Small intestine (tissue), 7 donors: ENCODE data around the gene SRSF9. TPM values are rescaled to one million over a fixed set of nuclear protein-coding genes. Genes with fewer than 3 reads are reported as not detected.

ENCODE experiments used
- DNase-seq, 2 donors: peaks; one replicate each; pipeline versions ENCODE4 v3.0.0 to v3.0.0-alpha.2; 2013
- FAIRE-seq: peaks from 2 replicates; lab custom pipeline; 2012; peaks lifted over from hg19 to GRCh38; lab: Jason Lieb, UNC
- H3K27ac ChIP-seq, 3 donors: one replicate each; pipeline ENCODE4 v1.5.1; 2013; ENCODE audit warnings: low read length in 2 of 3, mild to moderate bottlenecking in 2 of 3, control low read depth in 1 of 3, inconsistent platforms in 1 of 3, low read depth in 1 of 3, moderate library complexity in 1 of 3
- H3K27me3 ChIP-seq, 3 donors: one replicate each; pipeline ENCODE4 v1.6.1; 2013; ENCODE audit warnings: low read length in 3 of 3, inconsistent platforms in 1 of 3; ENCODE audit not compliant: control insufficient read depth in 3 of 3, insufficient read depth in 3 of 3
- H3K36me3 ChIP-seq, 3 donors: one replicate each; pipeline ENCODE4 v1.6.1; 2013; ENCODE audit warnings: low read length in 3 of 3, inconsistent platforms in 1 of 3, low read depth in 1 of 3, mild to moderate bottlenecking in 1 of 3, moderate library complexity in 1 of 3; ENCODE audit not compliant: control insufficient read depth in 3 of 3, insufficient read depth in 2 of 3
- H3K4me1 ChIP-seq, 3 donors: one replicate each; pipeline ENCODE4 v1.6.1; 2013; ENCODE audit warnings: low read length in 2 of 3, inconsistent platforms in 1 of 3, low read depth in 1 of 3, mild to moderate bottlenecking in 1 of 3, moderate library complexity in 1 of 3; ENCODE audit not compliant: control insufficient read depth in 3 of 3, insufficient read depth in 2 of 3
- H3K4me3 ChIP-seq, 3 donors: one replicate each; pipeline ENCODE4 v1.5.1; 2013; ENCODE audit warnings: low read length in 3 of 3, control low read depth in 1 of 3, inconsistent platforms in 1 of 3, low read depth in 1 of 3, mild to moderate bottlenecking in 1 of 3, moderate library complexity in 1 of 3
- H3K9me3 ChIP-seq, 2 donors: one replicate each; pipeline ENCODE4 v1.6.1; 2013; ENCODE audit warnings: low read depth in 1 of 2, low read length in 1 of 2; ENCODE audit not compliant: control insufficient read depth in 2 of 2, insufficient read depth in 1 of 2
- WGBS, 3 donors: extraction: QIAGEN DNeasy Blood & Tissue Kit; methylation state at CpG; one replicate each; pipeline ENCODE4 v1.1.7; 2013; 5-methylcytosine and 5-hydroxymethylcytosine counted together
- polyA plus RNA-seq, 4 donors: library from polyadenylated mRNA; stranded (reverse) in 3 of 4; unstranded in 1 of 4; fragments of 200-250 nt in 3 of 4; fragments of 120-200 nt in 1 of 4; gene quantifications; one replicate each; pipeline versions ENCODE4 v1.2.1 to v1.2.3, GENCODE V29; 2013
- donor health status: healthy with polysubstance abuse.
- donor health status: control.
- donor health status: control.
- donor health status: Bipolar disorder and iron deficiency.
- donor health status: healthy.

SRSF9 gene
- polyA plus RNA-seq, 4 donors: 96.6 to 139 (median 123) TPM

- H3K36me3 ChIP-seq: peaks cover 0 to 5% (median 0%) of the 10 kb centered on the region in 3 donors
- 92 to 96% (median 95%) methylated on average over 1 of the region's 1 CpG for WGBS, 3 donors
- no peaks in the 10 kb centered on the region for H3K27me3 ChIP-seq
- no peaks in the 10 kb centered on the region for H3K4me1 ChIP-seq
- H3K27ac ChIP-seq: no peak overlapping the region
- DNase-seq (no peak), FAIRE-seq (no peak)
- H3K9me3 ChIP-seq: no peaks in the 10 kb centered on the region
- H3K4me3 ChIP-seq: no peak overlapping the region
Measured at GRCh38 chr12:120479458-120479857, 9.9 kb upstream of the SRSF9 start.

GRCh38 chr12:120475643-120476042 is 6.1 kb upstream of the SRSF9 start:
- 97 to 100% (median 98%) methylated on average over 1 of the region's 1 CpG for WGBS, 3 donors
- no peak for FAIRE-seq

GRCh38 chr12:120474616-120474960 is 5.0 kb upstream of the SRSF9 start:
- WGBS, 3 donors: 9 to 35% (median 29%) methylated on average over 2 of the region's 2 CpGs
- Histone ChIP-seq H3K36me3 (no peaks in the 10 kb centered on the region), H3K27ac (no peak overlapping the region), H3K4me1 (peaks cover 0 to 5% (median 2%) of the 10 kb centered on the region in 3 donors), H3K27me3 (no peaks in the 10 kb centered on the region), H3K4me3 (no peak overlapping the region), H3K9me3 (no peaks in the 10 kb centered on the region)
- DNase-seq (peak in 1 of 2 donors; percentile 23), FAIRE-seq (no peak)

More at GRCh38 chr12:120475643-120476042, 6.1 kb upstream of the SRSF9 start:
- H3K27ac ChIP-seq: no peak overlapping the region
- H3K36me3 ChIP-seq: no peaks in the 10 kb centered on the region
- no peak overlapping the region for H3K4me3 ChIP-seq
- no peak for DNase-seq
- no peaks in the 10 kb centered on the region for H3K27me3 ChIP-seq
- no peaks in the 10 kb centered on the region for H3K9me3 ChIP-seq
- H3K4me1 ChIP-seq: no peaks in the 10 kb centered on the region

- 75 to 84% (median 78%) methylated on average over 6 of the region's 6 CpGs for WGBS, 3 donors
- peaks cover 0 to 5% (median 2%) of the 10 kb centered on the region in 3 donors for H3K4me1 ChIP-seq
- no peak for FAIRE-seq
- H3K27ac ChIP-seq: no peak overlapping the region
- H3K27me3 ChIP-seq: no peaks in the 10 kb centered on the region
- H3K4me3 ChIP-seq: no peak overlapping the region
- no peaks in the 10 kb centered on the region for H3K36me3 ChIP-seq
- DNase-seq: no peak
- no peaks in the 10 kb centered on the region for H3K9me3 ChIP-seq
Measured at GRCh38 chr12:120473807-120474615, 4.5 kb upstream of the SRSF9 start.

GRCh38 chr12:120472521-120472920 is 3.0 kb upstream of the SRSF9 start:
- H3K4me3 ChIP-seq: no peak overlapping the region
- FAIRE-seq (no peak), DNase-seq (no peak)
- H3K36me3 ChIP-seq: peaks cover 0 to 3% (median 0%) of the 10 kb centered on the region in 3 donors
- no peaks in the 10 kb centered on the region for H3K27me3 ChIP-seq
- H3K9me3 ChIP-seq: no peaks in the 10 kb centered on the region
- H3K4me1 ChIP-seq: peaks cover 0 to 10% (median 2%) of the 10 kb centered on the region in 3 donors
- H3K27ac ChIP-seq: no peak overlapping the region

- H3K9me3 ChIP-seq: no peaks in the 10 kb centered on the region
- peak overlapping the region; percentile 51 to 88 (median 82) for H3K4me3 ChIP-seq
- H3K4me1 ChIP-seq: peaks cover 0 to 10% (median 2%) of the 10 kb centered on the region in 3 donors
- peak overlapping the region; percentile 30 to 88 (median 57) for H3K27ac ChIP-seq
- DNase-seq (no peak), FAIRE-seq (no peak)
- WGBS, 3 donors: 69 to 76% (median 72%) methylated on average over 26 of the region's 26 CpGs
- no peaks in the 10 kb centered on the region for H3K27me3 ChIP-seq
- H3K36me3 ChIP-seq: peaks cover under 1 to 18% (median 4%) of the 10 kb centered on the region in 3 donors
Measured at GRCh38 chr12:120470150-120470784, 719 bp upstream of the SRSF9 start.

GRCh38 chr12:120468821-120469449 is 613 bp downstream of the SRSF9 start:
- WGBS, 3 donors: 1% methylated on average over 34 to 57 of the region's 57 CpGs
- FAIRE-seq: no peak

GRCh38 chr12:120468325-120468820 is 1.2 kb downstream of the SRSF9 start:
- Histone ChIP-seq H3K4me1 (peaks cover 0 to 10% (median 2%) of the 10 kb centered on the region in 3 donors), H3K9me3 (no peaks in the 10 kb centered on the region), H3K4me3 (peak overlapping the region; percentile 82 to 88 (median 85)), H3K27me3 (no peaks in the 10 kb centered on the region), H3K36me3 (peaks cover 5 to 28% (median 16%) of the 10 kb centered on the region in 3 donors), H3K27ac (peak overlapping the region; percentile 60 to 88 (median 81))
- no peak for FAIRE-seq
- WGBS, 3 donors: 1 to 2% (median 2%) methylated on average over 23 of the region's 23 CpGs
- peak in 1 of 2 donors; percentile 61 for DNase-seq

More at GRCh38 chr12:120468821-120469449, 613 bp downstream of the SRSF9 start:
- Histone ChIP-seq H3K27me3 (no peaks in the 10 kb centered on the region), H3K4me1 (peaks cover 0 to 10% (median 2%) of the 10 kb centered on the region in 3 donors), H3K27ac (peak overlapping the region; percentile 70 to 88 (median 81)), H3K4me3 (peak overlapping the region; percentile 82 to 88 (median 85)), H3K9me3 (no peaks in the 10 kb centered on the region), H3K36me3 (peaks cover 4 to 23% (median 10%) of the 10 kb centered on the region in 3 donors)
- DNase-seq: peak in 1 of 2 donors; percentile 66
